Retinal pigment epithelial cell (primary cell): ENCODE data around the gene MROH9.
"Not testable (repeated sequence)": the region's sequence is repeated elsewhere in the genome, so short reads cannot be mapped to it uniquely, and the experiment has no call there.

Source experiments
- DNase-seq: peaks from one replicate; pipeline ENCODE4 v3.0.0-alpha.2; 2010; ENCODE audit warnings: low read depth
- H3K4me3 ChIP-seq: 2 replicates; pipeline ENCODE4 v1.5.1; 2011; ENCODE audit warnings: mild to moderate bottlenecking, low read length, control low read depth, moderate library complexity
- TF ChIP-seq, protein P1 (sequence below): conservative IDR thresholded peaks from 2 replicates; pipeline ENCODE4 v1.5.1; 2011; ENCODE audit warnings: low read depth, low read length, control low read depth, inconsistent platforms

MROH9 gene

GRCh38 chr1:170931650-170932049 lies 3.7 kb upstream of the MROH9 start:
- DNase-seq: no peak
- TF ChIP-seq, protein P1, sequence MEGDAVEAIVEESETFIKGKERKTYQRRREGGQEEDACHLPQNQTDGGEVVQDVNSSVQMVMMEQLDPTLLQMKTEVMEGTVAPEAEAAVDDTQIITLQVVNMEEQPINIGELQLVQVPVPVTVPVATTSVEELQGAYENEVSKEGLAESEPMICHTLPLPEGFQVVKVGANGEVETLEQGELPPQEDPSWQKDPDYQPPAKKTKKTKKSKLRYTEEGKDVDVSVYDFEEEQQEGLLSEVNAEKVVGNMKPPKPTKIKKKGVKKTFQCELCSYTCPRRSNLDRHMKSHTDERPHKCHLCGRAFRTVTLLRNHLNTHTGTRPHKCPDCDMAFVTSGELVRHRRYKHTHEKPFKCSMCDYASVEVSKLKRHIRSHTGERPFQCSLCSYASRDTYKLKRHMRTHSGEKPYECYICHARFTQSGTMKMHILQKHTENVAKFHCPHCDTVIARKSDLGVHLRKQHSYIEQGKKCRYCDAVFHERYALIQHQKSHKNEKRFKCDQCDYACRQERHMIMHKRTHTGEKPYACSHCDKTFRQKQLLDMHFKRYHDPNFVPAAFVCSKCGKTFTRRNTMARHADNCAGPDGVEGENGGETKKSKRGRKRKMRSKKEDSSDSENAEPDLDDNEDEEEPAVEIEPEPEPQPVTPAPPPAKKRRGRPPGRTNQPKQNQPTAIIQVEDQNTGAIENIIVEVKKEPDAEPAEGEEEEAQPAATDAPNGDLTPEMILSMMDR: no peak
- H3K4me3 ChIP-seq: no peak overlapping the region

GRCh38 chr1:170932236-170932635 lies 3.1 kb upstream of the MROH9 start:
- no peak overlapping the region for H3K4me3 ChIP-seq
- TF ChIP-seq, protein P1: no peak
- no peak for DNase-seq

DNA sequence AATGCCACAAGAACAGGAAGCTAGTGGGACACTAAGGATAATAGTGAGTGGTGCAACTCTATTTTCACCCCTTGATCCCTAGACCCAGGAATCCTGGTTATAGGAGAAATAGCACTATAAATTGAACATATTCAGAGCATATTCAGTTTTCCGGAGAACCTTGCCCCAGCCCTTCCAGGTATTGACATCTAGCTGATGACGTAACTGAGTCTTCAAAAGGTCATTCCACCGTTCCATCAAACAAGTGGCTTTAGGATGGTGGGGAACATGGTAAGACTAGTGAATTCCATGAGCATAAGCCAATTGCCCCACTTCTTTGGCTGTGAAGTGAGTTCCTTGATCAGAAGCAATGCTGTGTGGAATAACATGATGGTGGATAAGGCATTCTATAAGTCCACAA lies 2.9 kb downstream of the MROH9 start:
- H3K4me3 ChIP-seq: no peak overlapping the region
- TF ChIP-seq, protein P1: no peak
- DNase-seq: no peak

- TF ChIP-seq, protein P1: no peak
- no peak for DNase-seq
- no peak overlapping the region for H3K4me3 ChIP-seq
Observed at GRCh38 chr1:170939476-170939875, 4.1 kb downstream of the MROH9 start.

GRCh38 chr1:170951744-170952143 lies 16.4 kb downstream of the MROH9 start:
- not testable (repeated sequence) for H3K4me3 ChIP-seq, DNase-seq

DNA sequence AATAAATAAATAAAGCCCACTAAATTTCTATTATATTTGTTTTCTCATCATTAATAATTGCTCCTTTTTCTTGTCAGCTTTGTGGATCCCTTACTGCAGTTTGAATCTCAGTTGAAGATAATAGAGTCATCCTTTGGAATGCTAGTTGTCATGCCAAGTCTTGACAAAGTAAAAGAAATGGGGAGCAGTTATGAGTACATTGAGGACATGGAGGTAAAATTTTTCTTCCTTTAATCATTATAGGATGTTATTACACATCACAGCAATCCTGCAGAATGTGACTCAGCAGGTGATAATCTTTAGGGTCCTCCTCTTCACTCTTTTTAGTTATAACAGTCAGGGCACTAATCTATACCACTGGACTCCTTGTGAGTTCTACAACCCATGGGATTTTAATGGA lies 24.1 kb downstream of the MROH9 start:
- no peak for DNase-seq
- H3K4me3 ChIP-seq: no peak overlapping the region
- TF ChIP-seq, protein P1: no peak

- no peak for DNase-seq
- TF ChIP-seq, protein P1: no peak
- H3K4me3 ChIP-seq: no peak overlapping the region
Observed at GRCh38 chr1:170964506-170964905, 29.2 kb downstream of the MROH9 start.
